DOHH2 (cell line): ENCODE measurements around the gene RBM39.
"Not testable (repeated sequence)": the region's sequence is repeated elsewhere in the genome, so short reads cannot be mapped to it uniquely, and the experiment has no call there.

Experiments used
- H3F3A ChIP-seq: fragments of 200-600 bp; sonication (generic), shearing (Covaris generic); 2 replicates; pipeline ENCODE4 v1.6.0; 2016; ENCODE audit warnings: antibody characterized with exemption, mild to moderate bottlenecking; ENCODE audit not compliant: control insufficient read depth, insufficient read depth
- H3K27ac ChIP-seq: fragments of 200-600 bp; sonication (generic); 2 replicates; pipeline ENCODE4 v1.5.1; 2014; ENCODE audit warnings: low read depth, mild to moderate bottlenecking, low read length, moderate library complexity
- H3K27me3 ChIP-seq: fragments of 200-600 bp; sonication (generic); 2 replicates; pipeline ENCODE4 v1.6.1; 2014; ENCODE audit warnings: mild to moderate bottlenecking, low read length, mixed read lengths; ENCODE audit not compliant: control insufficient read depth
- H3K36me3 ChIP-seq: fragments of 200-600 bp; sonication (generic); 2 replicates; pipeline ENCODE4 v1.6.1; 2014; ENCODE audit warnings: mild to moderate bottlenecking, low read length, moderate library complexity, mixed read lengths; ENCODE audit not compliant: control insufficient read depth
- H3K4me1 ChIP-seq: fragments of 200-600 bp; sonication (generic); 2 replicates; pipeline ENCODE4 v1.6.1; 2014; ENCODE audit warnings: mild to moderate bottlenecking, low read length, mixed read lengths; ENCODE audit not compliant: control insufficient read depth
- H3K4me2 ChIP-seq: fragments of 200-600 bp; sonication (generic); 2 replicates; pipeline ENCODE4 v1.6.0; 2014; ENCODE audit warnings: mild to moderate bottlenecking, low read length, moderate library complexity
- H3K4me3 ChIP-seq: fragments of 200-600 bp; sonication (generic); 2 replicates; pipeline ENCODE4 v1.5.1; 2014; ENCODE audit warnings: mild to moderate bottlenecking, low read length, mixed read lengths
- H3K79me2 ChIP-seq: fragments of 200-600 bp; sonication (generic); 2 replicates; pipeline ENCODE4 v1.6.1; 2014; ENCODE audit warnings: mild to moderate bottlenecking, low read length, mixed read lengths; ENCODE audit not compliant: control insufficient read depth
- H3K9me2 ChIP-seq: fragments of 200-600 bp; sonication (generic); replicated peaks from 2 replicates; pipeline ENCODE4 v1.6.1; 2014; ENCODE audit warnings: mild to moderate bottlenecking, low read length, mixed read lengths; ENCODE audit not compliant: control insufficient read depth
- H3K9me3 ChIP-seq: fragments of 200-600 bp; sonication (generic); 2 replicates; pipeline ENCODE4 v1.6.1; 2014; ENCODE audit warnings: antibody characterized with exemption, low read length, mixed read lengths; ENCODE audit not compliant: control insufficient read depth, insufficient read depth
- H4K20me1 ChIP-seq: fragments of 200-600 bp; sonication (generic); 2 replicates; pipeline ENCODE4 v1.6.0; 2014; ENCODE audit warnings: low read depth, mild to moderate bottlenecking, antibody characterized with exemption, low read length, moderate library complexity; ENCODE audit not compliant: control insufficient read depth, insufficient read depth
- EZH2phosphoT487 ChIP-seq: fragments of 200-600 bp; sonication (generic); IDR thresholded peaks from 2 replicates; pipeline ENCODE4 v1.6.1; 2017; ENCODE audit warnings: borderline replicate concordance, mild to moderate bottlenecking, antibody characterized with exemption, low read length, moderate library complexity, mixed read lengths
- TF ChIP-seq, protein P1 (sequence below): fragments of 200-600 bp; sonication (generic); IDR thresholded peaks from one replicate; pipeline ENCODE4 v1.5.1; 2014; ENCODE audit warnings: antibody characterized with exemption, mild to moderate bottlenecking, low read depth, low read length; ENCODE audit not compliant: poor library complexity, severe bottlenecking

The RBM39 gene

DNA sequence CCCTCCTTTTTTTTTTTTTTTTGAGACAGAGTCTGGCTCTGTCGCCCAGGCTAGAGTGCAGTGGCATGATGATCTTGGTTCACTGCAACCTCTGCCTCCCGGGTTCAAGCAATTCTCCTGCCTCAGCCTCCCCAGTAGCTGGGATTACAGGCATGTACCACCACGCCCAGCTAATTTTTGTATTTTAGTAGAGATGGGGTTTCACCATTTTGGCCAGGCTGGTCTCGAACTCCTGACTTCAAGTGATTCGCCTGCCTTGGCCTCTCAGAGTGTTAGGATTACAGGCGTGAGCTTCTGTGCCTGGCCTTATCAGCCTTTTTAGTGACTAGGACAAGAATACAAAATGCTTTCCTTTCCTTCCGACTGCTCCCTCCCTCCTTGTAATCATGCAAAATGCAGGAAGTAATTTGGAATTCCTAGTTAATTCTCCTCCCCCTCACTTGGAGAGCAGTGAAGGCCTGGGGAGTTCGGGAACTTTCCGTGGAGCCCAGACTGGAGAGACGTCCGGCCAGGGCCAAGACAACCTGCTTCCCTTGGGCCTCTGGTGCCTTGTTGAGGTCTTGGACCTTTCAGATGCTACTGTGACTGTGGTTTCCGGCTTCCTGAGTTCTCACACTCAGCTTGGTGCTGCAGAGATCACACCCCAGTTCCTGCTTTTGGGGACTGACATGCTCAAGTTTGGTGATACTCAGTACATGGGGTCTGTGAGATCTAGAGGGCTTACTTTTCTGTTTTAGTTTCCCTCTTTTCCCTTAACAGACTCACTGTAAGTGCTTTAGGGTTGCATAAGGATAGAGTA lies 25.8 kb upstream of the RBM39 start:
- H3K4me2 ChIP-seq, result peak overlapping the region; percentile 52
- H3F3A ChIP-seq, result peaks cover 12% of the 10 kb centered on the region
- H3K79me2 ChIP-seq, result peaks cover 8% of the 10 kb centered on the region
- peaks cover 5% of the 10 kb centered on the region; the same call in 1 of the 2 replicates for H3K9me3 ChIP-seq
- peak overlapping the region; percentile 64 for H3K27ac ChIP-seq
- peak overlapping the region; percentile 36 for H3K4me3 ChIP-seq
- no peaks in the 10 kb centered on the region for H4K20me1 ChIP-seq
- no peak for TF ChIP-seq EZH2phosphoT487
- TF ChIP-seq, protein P1, sequence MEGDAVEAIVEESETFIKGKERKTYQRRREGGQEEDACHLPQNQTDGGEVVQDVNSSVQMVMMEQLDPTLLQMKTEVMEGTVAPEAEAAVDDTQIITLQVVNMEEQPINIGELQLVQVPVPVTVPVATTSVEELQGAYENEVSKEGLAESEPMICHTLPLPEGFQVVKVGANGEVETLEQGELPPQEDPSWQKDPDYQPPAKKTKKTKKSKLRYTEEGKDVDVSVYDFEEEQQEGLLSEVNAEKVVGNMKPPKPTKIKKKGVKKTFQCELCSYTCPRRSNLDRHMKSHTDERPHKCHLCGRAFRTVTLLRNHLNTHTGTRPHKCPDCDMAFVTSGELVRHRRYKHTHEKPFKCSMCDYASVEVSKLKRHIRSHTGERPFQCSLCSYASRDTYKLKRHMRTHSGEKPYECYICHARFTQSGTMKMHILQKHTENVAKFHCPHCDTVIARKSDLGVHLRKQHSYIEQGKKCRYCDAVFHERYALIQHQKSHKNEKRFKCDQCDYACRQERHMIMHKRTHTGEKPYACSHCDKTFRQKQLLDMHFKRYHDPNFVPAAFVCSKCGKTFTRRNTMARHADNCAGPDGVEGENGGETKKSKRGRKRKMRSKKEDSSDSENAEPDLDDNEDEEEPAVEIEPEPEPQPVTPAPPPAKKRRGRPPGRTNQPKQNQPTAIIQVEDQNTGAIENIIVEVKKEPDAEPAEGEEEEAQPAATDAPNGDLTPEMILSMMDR, result no peak
- H3K27me3 ChIP-seq, result no peaks in the 10 kb centered on the region
- peaks cover 29% of the 10 kb centered on the region for H3K4me1 ChIP-seq
- peaks cover 6% of the 10 kb centered on the region for H3K36me3 ChIP-seq
- no peaks in the 10 kb centered on the region for H3K9me2 ChIP-seq

DNA sequence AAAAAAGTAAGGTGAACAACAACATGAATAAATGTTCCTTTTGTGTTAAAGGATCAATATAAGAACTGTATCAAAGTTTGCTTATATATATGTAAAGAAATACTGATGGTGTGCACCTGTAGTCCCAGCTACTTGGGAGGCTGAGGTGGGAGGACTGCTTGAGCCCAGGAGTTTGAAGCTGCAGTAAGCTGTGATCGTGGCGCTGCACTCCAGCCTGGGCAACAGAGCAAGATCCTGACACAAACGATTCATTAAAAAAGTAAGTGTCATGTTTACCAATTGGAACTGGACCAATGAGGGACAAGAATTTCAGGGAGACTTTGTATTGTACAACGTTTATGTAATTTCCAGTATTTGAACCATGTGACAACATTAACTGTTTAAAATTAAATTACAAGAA lies 24.8 kb upstream of the RBM39 start:
- Histone ChIP-seq H4K20me1 (no peaks in the 10 kb centered on the region), H3K36me3 (no peaks in the 10 kb centered on the region), H3K27me3 (no peaks in the 10 kb centered on the region), H3K4me3 (no peak overlapping the region), H3K79me2 (no peaks in the 10 kb centered on the region), H3F3A (peaks cover 12% of the 10 kb centered on the region), H3K27ac (no peak overlapping the region), H3K4me1 (peaks cover 26% of the 10 kb centered on the region), H3K9me3 (peaks cover 5% of the 10 kb centered on the region; the same call in 1 of the 2 replicates), H3K4me2 (no peak overlapping the region), H3K9me2 (no peaks in the 10 kb centered on the region)
- TF ChIP-seq EZH2phosphoT487, result no peak
- TF ChIP-seq, protein P1, result no peak

DNA sequence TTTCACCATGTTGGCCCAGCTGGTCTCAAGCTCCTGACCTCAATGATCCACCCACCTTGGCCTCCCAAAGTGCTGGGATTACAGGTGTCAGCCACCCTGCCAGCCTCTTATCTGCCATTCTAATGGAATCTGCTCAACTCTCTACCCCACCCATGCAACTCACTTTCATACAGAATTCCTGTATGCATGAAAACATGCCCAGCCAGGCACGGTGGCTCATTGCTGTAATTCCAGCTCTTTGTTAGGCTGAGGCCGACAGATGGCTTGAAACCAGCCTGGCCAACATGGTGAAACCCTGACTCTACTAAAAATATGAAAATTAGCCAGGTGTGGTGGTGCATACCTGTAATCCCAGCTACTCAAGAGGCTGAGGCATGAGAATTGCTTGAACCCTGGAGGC lies 22.9 kb upstream of the RBM39 start:
- H3K27me3 ChIP-seq, H3K4me2 ChIP-seq, H3K79me2 ChIP-seq, H3K36me3 ChIP-seq, H3K4me3 ChIP-seq, H3K9me2 ChIP-seq, H4K20me1 ChIP-seq, H3K9me3 ChIP-seq, H3K27ac ChIP-seq: not testable (repeated sequence)
- Histone ChIP-seq H3F3A (peaks cover 12% of the 10 kb centered on the region), H3K4me1 (peaks cover 20% of the 10 kb centered on the region)

DNA sequence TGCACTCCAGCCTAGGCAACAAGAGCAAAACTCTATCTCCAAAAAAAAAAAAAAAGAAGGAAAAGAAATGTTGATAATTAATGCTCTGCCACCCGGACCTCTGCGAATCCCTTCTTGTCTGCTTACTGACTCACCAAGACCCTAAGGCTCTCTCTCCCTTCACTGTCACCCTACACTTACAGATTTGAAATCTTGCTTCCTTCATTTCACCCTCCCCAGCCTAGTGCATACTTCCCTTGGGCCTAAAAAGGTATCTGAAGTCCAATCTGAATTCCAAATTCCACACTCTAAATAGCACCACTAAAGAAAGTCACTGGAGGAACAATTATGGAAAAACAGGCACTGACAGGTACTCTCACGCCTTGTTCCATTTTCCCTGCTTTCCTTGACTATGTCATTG lies 20.4 kb upstream of the RBM39 start:
- Histone ChIP-seq H3K27ac (no peak overlapping the region), H3K9me3 (no peaks in the 10 kb centered on the region), H3K4me2 (no peak overlapping the region), H4K20me1 (no peaks in the 10 kb centered on the region), H3K79me2 (no peaks in the 10 kb centered on the region), H3K4me1 (peaks cover 6% of the 10 kb centered on the region; the same call in 1 of the 2 replicates), H3K4me3 (no peak overlapping the region), H3F3A (no peaks in the 10 kb centered on the region), H3K27me3 (no peaks in the 10 kb centered on the region), H3K9me2 (no peaks in the 10 kb centered on the region), H3K36me3 (no peaks in the 10 kb centered on the region)
- TF ChIP-seq, protein P1, result no peak
- TF ChIP-seq EZH2phosphoT487, result no peak

DNA sequence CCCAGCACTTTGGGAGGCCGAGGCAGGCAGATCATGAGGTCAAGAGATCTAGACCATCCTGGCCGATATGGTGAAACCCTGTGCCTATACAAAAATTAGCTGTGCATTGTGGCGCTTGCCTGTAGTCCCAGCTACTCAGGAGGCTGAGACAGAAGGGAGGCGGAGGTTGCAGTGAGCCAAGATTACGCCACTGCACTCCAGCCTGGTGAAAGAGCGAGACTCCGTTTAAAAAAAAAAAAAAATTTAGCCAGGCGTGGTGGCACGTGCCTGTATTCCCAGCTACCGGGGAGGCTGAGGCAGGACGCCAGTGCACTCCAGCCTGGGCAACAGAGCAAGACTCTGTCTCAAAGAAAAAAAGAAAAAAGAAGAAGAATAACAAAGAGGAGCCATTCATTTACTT lies 19.5 kb upstream of the RBM39 start:
- H3K4me2 ChIP-seq, H3F3A ChIP-seq, H3K27me3 ChIP-seq, H3K79me2 ChIP-seq, H4K20me1 ChIP-seq, H3K36me3 ChIP-seq, H3K9me3 ChIP-seq, H3K9me2 ChIP-seq, H3K27ac ChIP-seq, H3K4me3 ChIP-seq: not testable (repeated sequence)
- peaks cover 12% of the 10 kb centered on the region; the same call in 1 of the 2 replicates for H3K4me1 ChIP-seq
